ENCODE data around the gene CCDC149. TPM values are rescaled to one million over a fixed set of nuclear protein-coding genes. Genes with fewer than 3 reads are reported as not detected.
"Not testable (repeated sequence)": the region's sequence is repeated elsewhere in the genome, so short reads cannot be mapped to it uniquely, and the experiment has no call there.

Gene CCDC149
- polyA plus RNA-seq, 1 donor, result 19.7 TPM

DNA sequence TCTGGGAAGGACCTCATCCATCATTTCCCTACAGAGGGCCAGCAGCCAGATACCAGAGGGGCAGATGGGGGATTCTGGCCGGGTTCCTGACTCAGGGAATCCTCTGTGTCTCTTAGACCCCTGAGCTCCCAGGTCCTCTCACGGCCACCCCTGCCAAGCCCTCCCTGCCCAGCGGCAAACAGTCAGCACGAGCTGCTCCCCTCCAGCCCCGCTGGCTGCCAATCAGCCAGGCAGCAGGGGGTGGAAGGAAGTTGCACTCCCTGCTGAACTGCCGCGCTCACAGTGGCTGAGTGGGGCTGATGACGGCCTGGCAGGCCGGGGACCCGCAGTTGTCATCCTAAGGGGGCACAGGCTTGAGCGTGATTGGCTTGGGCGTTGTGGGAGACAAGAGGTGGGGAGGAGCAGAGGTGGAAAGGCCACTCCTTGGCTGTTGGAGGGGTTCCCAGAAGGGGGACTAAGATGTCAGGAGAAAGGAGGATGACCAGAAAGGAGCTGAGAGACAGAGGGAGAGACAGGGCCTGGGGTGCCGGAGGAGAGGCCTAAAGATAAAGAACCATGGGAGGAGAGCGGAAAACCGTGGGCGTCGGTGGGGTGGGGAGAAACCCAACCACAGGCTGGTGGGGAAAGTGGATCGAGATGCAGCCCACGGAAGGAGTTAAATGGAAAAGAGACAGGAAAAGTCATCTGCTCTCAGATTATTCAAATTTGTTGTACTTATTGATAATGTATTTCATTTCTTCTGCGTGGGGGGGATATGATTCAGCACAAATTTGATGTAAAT lies 4.4 kb upstream of the CCDC149 start:
- no peak for DNase-seq

GRCh38 chr4:24915121-24915922 lies 2.5 kb upstream of the CCDC149 start:
- DNase-seq, result no peak

DNA sequence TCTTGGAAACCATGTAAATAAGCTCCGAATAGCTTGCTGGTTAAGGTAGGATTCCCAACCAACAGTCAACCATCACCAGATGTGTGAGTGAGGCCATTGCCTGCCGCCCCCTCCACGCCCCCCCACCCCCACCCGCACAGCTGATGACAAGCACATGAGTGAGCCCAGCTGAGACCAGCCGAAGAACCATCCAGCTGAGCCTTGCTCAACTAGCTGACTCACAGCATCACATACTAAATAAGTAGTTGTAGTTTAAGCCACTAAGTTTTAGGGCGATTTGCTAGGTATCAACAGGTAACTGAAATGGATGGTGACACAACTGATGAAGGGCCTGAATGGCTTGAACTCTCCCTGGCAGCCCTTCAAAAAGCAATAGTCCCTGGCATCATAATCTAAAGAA lies 1.6 kb upstream of the CCDC149 start:
- no peak for DNase-seq

GRCh38 chr4:24913119-24913485 lies 260 bp upstream of the CCDC149 start:
- DNase-seq, result no peak

- no peak for DNase-seq
Observed at GRCh38 chr4:24910499-24910898, 2.3 kb downstream of the CCDC149 start.

GRCh38 chr4:24909606-24910005 lies 3.2 kb downstream of the CCDC149 start:
- not testable (repeated sequence) for DNase-seq

- DNase-seq, result no peak
Observed at GRCh38 chr4:24897639-24898038, 15.2 kb downstream of the CCDC149 start.

- DNase-seq, result no peak
Observed at GRCh38 chr4:24896977-24897376, 15.9 kb downstream of the CCDC149 start.

- no peak for DNase-seq
Observed at GRCh38 chr4:24896056-24896455, 16.8 kb downstream of the CCDC149 start.

- no peak for DNase-seq
Observed at GRCh38 chr4:24895461-24895860, 17.4 kb downstream of the CCDC149 start.

DNA sequence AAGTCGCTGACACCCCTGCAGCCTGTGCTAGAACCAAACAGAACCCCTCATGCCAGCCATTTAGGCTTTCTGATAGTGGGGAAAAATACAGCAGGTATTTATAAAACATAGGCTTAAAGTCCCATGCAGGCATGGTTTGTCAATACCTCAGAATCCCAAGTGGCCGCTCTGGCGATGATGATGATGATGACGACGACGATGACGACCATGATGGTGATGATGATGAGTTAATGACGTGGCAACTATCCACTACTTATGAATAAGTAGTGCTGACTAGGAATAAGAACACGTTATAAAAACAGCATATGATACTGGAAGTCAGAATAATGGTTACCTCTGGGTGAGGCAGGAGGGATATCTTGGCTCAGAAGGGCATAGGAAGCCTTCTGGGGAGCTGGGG lies 18.0 kb downstream of the CCDC149 start:
- DNase-seq, result no peak

DNA sequence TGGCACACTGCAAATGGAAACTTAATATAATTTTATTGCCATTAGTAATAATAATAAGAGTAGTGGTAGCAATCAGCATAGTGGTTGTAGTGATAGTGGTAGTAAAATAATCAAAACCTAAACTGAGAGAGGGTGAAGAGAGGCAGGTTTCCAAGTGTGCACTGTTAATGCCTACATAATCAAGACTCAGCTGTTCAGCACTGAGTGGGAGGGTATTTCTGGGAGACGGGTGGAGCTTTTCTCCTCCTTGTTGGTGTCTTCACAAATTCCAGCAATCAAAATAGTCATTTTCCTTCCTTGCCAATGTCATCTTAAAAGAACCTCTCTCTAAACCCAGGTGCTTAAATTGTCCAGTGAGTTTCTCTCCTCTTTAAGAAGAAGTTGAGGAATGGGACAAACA lies 18.6 kb downstream of the CCDC149 start:
- no peak for DNase-seq

- DNase-seq, result no peak
Observed at GRCh38 chr4:24892778-24893177, 20.1 kb downstream of the CCDC149 start.

GRCh38 chr4:24892278-24892677 lies 20.6 kb downstream of the CCDC149 start:
- no peak for DNase-seq

GRCh38 chr4:24890561-24891126 lies 22.2 kb downstream of the CCDC149 start:
- DNase-seq, result no peak

DNA sequence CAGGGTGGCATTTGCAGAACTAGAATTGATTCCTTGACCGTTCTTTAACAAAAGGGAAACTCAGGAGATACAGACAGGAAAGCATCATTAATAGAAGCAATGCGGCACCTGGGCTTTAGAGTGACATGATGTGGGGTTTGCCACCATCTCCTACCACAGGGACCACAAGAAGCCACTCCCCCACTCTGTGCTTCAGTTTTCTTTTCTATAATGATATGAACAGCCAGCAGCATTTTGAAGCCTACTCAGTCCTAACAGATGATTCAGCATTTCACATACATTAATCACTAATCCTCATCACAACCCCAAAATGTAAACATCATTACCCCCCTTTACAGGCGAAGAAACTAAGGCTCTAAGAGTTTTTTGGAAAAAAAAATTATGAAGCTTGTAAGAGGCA lies 22.9 kb downstream of the CCDC149 start:
- DNase-seq, result no peak

GRCh38 chr4:24888475-24889344 lies 24.1 kb downstream of the CCDC149 start:
- no peak for DNase-seq

DNA sequence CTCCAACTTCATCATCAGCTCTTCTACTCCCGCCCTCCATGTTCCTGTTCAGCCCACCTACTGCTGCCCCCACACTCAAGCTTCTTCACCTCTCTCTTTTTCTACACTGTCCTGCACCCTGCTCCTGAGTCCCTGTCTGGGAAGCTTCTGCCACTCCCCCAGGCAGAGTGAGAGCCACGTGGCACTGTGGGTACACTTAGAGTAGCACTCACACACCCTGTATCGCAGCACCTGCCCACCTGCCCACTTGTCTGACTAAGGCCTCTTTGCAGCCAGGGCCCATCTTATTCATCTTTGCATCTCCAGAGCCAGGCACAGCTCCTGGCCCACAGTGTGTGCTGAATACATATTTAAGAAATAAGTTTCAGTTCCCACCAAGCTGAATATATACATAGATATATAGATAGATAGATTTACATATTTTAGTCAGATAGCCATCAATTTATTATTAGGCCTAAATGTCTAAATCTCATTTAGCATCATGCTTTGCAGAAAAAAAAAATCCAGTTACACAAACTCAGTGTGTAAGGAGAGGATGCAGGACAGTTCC lies 24.9 kb downstream of the CCDC149 start:
- DNase-seq, result no peak

GRCh38 chr4:24886596-24886995 lies 26.2 kb downstream of the CCDC149 start:
- no peak for DNase-seq

DNA sequence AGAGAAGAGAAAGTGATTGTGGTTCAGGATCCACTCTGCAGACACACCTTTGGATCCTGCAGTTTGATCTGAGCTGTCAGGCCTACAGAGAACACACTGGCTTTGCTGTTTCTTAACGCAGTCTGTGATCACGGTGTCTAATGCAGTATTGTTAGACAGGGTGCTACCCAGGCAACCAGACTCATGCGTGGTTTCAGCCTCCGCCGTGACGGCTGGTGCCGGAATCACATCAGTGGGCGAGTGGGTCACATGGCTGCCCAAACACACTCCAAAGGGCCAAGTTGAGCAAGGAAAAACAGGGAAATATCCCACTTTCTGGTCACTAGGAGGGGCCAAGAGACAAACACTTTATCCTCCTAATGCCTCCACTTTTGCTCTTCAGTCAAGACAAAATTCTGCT lies 27.5 kb downstream of the CCDC149 start:
- DNase-seq, result no peak

GRCh38 chr4:24884902-24885301 lies 27.9 kb downstream of the CCDC149 start:
- peak; percentile 25 for DNase-seq

Data from left kidney (tissue), 2 donors.